ENCODE data around the gene NAA25.
"Not testable (repeated sequence)": the region's sequence is repeated elsewhere in the genome, so short reads cannot be mapped to it uniquely, and the experiment has no call there.

The NAA25 gene

GRCh38 chr12:112116232-112117060, 7.9 kb upstream of the NAA25 start:
- DNase-seq (ENCODE audit: low read depth), result no peak

- DNase-seq (ENCODE audit: low read depth), result no peak
These were observed 6.9 kb upstream of the NAA25 start for GRCh38 chr12:112115259-112116045.

GRCh38 chr12:112112409-112113133, 4.0 kb upstream of the NAA25 start:
- DNase-seq (ENCODE audit: low read depth), result no peak

GRCh38 chr12:112111931-112112330, 3.3 kb upstream of the NAA25 start:
- no peak for DNase-seq (ENCODE audit: low read depth)

- not testable (repeated sequence) for DNase-seq (ENCODE audit: low read depth)
These were observed 2.4 kb upstream of the NAA25 start for GRCh38 chr12:112110787-112111662.

- DNase-seq (ENCODE audit: low read depth), result no peak
These were observed 1.0 kb downstream of the NAA25 start for GRCh38 chr12:112107306-112108201.

- DNase-seq (ENCODE audit: low read depth), result no peak
These were observed 2.7 kb downstream of the NAA25 start for GRCh38 chr12:112105891-112106290.

- DNase-seq (ENCODE audit: low read depth), result no peak
These were observed 4.7 kb downstream of the NAA25 start for GRCh38 chr12:112103758-112104503.

GRCh38 chr12:112102746-112103145, 5.8 kb downstream of the NAA25 start:
- DNase-seq (ENCODE audit: low read depth), result not testable (repeated sequence)

GRCh38 chr12:112102127-112102526, 6.5 kb downstream of the NAA25 start:
- DNase-seq (ENCODE audit: low read depth), result no peak

GRCh38 chr12:112100500-112100899, 8.1 kb downstream of the NAA25 start:
- DNase-seq (ENCODE audit: low read depth), result not testable (repeated sequence)

GRCh38 chr12:112097641-112098040, 10.9 kb downstream of the NAA25 start:
- DNase-seq (ENCODE audit: low read depth), result no peak

GRCh38 chr12:112096667-112097066, 11.9 kb downstream of the NAA25 start:
- DNase-seq (ENCODE audit: low read depth), result peak; percentile 36

GRCh38 chr12:112096070-112096469, 12.5 kb downstream of the NAA25 start:
- no peak for DNase-seq (ENCODE audit: low read depth)

GRCh38 chr12:112091563-112091962, 17.0 kb downstream of the NAA25 start:
- DNase-seq (ENCODE audit: low read depth), result no peak

- no peak for DNase-seq (ENCODE audit: low read depth)
These were observed 20.7 kb downstream of the NAA25 start for GRCh38 chr12:112087851-112088250.

- DNase-seq (ENCODE audit: low read depth), result no peak
These were observed 21.3 kb downstream of the NAA25 start for GRCh38 chr12:112087055-112087850.

- DNase-seq (ENCODE audit: low read depth), result no peak
These were observed 42.0 kb downstream of the NAA25 start for GRCh38 chr12:112066566-112066965.

- no peak for DNase-seq (ENCODE audit: low read depth)
These were observed 45.3 kb downstream of the NAA25 start for GRCh38 chr12:112063273-112063672.

All from non-pigmented ciliary epithelial cell (primary cell).